ENCODE data around the gene GNAZ. TPM values are rescaled to one million over a fixed set of nuclear protein-coding genes. Genes with fewer than 3 reads are reported as not detected.
A peak's percentile ranks its signal among the peaks of the same experiment; 100 is the strongest.

GNAZ gene
- total RNA-seq, 1 donor from 2014 or later, result 2.9 TPM

DNA sequence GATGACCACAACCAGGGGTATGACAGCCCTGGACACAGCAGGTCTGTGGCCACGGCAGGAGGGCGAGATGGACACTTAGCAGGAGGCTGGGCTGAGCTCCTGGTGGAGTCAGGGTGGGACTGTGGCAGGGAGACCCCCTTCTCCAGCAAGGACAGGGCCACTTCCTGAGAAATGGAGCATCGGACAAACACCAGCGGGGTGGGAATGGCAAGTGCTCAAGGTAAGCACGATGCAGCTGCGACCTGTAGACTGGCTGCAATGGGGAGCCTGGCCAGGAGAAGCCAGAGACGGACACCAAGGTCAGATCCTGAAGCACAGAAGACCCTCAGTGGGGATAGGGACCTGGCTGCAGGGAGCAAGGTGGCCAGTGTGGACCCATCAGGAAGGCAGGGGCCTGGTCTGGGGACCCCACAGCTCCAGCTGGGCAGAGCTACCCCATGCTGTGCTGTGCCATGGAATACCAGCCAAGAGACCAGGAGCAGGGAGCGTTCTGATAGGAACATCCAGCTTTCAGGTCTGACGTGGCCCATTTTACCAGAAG, 42.2 kb downstream of the GNAZ start:
- H3K27ac ChIP-seq (replicated peaks), result no peak overlapping the region
- no peaks in the 10 kb centered on the region for H3K36me3 ChIP-seq
- peaks cover 17% of the 10 kb centered on the region for H3K4me1 ChIP-seq
- H3K4me3 ChIP-seq, result no peak overlapping the region
- DNase-seq, result no peak
- no peaks in the 10 kb centered on the region for H3K9me3 ChIP-seq (replicated peaks)
- H3K27me3 ChIP-seq (ENCODE audit: low read depth), result no peaks in the 10 kb centered on the region
- TF ChIP-seq, protein P1, sequence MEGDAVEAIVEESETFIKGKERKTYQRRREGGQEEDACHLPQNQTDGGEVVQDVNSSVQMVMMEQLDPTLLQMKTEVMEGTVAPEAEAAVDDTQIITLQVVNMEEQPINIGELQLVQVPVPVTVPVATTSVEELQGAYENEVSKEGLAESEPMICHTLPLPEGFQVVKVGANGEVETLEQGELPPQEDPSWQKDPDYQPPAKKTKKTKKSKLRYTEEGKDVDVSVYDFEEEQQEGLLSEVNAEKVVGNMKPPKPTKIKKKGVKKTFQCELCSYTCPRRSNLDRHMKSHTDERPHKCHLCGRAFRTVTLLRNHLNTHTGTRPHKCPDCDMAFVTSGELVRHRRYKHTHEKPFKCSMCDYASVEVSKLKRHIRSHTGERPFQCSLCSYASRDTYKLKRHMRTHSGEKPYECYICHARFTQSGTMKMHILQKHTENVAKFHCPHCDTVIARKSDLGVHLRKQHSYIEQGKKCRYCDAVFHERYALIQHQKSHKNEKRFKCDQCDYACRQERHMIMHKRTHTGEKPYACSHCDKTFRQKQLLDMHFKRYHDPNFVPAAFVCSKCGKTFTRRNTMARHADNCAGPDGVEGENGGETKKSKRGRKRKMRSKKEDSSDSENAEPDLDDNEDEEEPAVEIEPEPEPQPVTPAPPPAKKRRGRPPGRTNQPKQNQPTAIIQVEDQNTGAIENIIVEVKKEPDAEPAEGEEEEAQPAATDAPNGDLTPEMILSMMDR (IDR thresholded peaks at IDR 0.05; ENCODE audit: borderline replicate concordance), result no peak
- intact Hi-C loops (cut with micrococcal nuclease), result no loop called here

DNA sequence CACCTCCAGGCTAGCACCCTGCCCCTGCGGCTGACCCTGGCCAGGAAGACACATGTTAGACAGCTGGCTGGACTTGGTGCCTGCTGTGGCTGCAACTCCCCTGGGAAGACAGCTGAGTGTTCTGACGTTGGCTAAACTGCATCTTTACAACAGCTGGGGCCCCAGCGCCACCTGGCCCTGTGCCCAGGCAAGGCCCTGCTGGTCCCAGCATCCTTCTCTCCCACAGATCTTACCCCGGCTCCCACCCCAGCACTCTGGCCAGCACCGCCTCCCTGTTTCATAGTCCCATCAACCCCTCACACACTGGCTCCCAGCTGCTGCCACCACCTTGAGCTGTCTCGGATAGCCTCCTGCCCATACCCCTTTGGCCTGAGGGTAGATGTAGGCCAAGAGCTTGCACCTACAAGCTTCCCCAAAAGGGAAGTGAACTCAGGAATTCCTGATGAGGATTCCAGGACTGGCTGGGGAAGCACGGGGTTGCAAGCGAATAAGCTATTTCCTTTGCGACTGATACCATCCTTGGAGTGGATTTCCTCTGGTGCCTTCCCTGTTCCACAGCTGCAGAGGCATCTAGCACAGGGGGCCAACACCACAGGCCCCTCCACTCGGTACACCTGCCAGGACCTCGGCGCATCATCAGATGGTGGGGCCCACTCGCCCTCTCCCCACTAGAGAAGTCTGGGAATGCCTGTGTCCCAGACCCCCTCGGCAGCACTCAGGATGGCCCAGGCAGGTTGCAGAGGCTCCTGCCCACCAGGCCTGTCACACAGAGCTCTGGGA, 42.9 kb downstream of the GNAZ start:
- no peaks in the 10 kb centered on the region for H3K27me3 ChIP-seq (ENCODE audit: low read depth)
- no peaks in the 10 kb centered on the region for H3K36me3 ChIP-seq
- intact Hi-C loops (cut with micrococcal nuclease), result no loop called here
- no peaks in the 10 kb centered on the region for H3K9me3 ChIP-seq (replicated peaks)
- TF ChIP-seq, protein P1 (IDR thresholded peaks at IDR 0.05; ENCODE audit: borderline replicate concordance), result no peak
- peak; percentile 29 for DNase-seq
- no peak overlapping the region for H3K27ac ChIP-seq (replicated peaks)
- H3K4me1 ChIP-seq, result peaks cover 15% of the 10 kb centered on the region
- H3K4me3 ChIP-seq, result no peak overlapping the region

DNA sequence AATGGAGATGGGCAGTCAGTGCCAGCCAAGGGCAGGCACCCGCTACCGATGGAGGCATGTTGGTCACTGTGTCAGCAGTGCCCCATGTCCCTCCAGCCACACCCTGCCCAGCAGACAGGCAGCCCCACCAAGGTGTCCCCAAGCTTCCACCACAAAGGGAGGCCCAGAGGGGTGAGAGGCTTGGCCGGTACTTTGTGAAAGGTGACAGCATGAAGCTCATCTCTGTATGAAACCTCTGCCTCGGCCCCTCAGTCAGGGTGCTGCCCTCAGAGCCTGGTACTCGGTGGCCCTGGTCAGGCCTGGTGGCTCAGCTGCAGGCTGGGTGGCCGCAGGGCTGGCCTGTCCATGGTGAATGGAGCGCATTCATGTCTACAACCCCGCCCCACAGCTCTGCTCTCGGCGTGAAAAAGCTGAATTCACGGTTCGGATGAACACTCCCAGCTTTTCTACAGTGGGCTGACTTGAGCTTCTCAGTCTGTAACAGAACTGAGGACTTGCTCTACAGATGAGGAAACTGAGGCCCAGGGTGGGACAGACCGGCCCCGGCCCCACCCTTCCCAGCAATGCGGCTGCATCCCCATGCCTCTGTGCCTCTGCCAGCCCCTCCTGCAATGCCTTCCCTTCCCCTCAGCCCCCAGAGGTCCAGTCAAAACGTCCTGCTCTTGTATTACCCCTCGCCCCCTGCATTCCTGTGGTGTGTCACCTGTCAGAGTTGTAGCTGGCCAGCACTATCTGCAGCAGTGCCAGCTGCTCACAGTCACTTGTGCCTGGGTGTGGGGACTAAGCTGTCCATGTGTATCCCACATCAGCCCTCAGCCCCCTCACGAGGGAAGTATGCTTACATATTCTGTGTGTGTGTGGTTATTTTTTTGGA, 43.8 kb downstream of the GNAZ start:
- intact Hi-C loops (cut with micrococcal nuclease), result no loop called here
- DNase-seq, result no peak

DNA sequence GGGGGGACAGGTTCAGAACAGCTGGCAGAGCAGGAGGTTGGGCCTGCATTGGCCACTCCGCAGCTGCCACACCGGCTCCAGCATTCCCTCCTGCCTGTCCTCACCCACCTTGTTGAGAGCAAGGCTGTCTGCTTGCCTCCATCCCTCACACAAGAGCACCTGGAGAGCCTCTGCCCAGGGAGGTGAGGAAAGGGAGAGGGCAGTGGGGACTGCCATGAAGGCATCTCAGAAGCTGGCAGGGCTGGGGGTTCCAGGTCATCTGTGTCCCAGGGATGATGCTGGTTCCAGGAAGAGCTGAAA, 44.4 kb downstream of the GNAZ start:
- no peak overlapping the region for H3K4me3 ChIP-seq
- no peak overlapping the region for H3K27ac ChIP-seq (replicated peaks)
- H3K36me3 ChIP-seq, result no peaks in the 10 kb centered on the region
- H3K9me3 ChIP-seq (replicated peaks), result no peaks in the 10 kb centered on the region
- TF ChIP-seq, protein P1 (IDR thresholded peaks at IDR 0.05; ENCODE audit: borderline replicate concordance), result no peak
- H3K4me1 ChIP-seq, result peaks cover 16% of the 10 kb centered on the region
- intact Hi-C loops (cut with micrococcal nuclease), result no loop called here
- no peaks in the 10 kb centered on the region for H3K27me3 ChIP-seq (ENCODE audit: low read depth)
- no peak for DNase-seq

More for the DNA sequence above, 43.8 kb downstream of the GNAZ start:
- no peaks in the 10 kb centered on the region for H3K36me3 ChIP-seq
- TF ChIP-seq, protein P1 (IDR thresholded peaks at IDR 0.05; ENCODE audit: borderline replicate concordance), result no peak
- H3K9me3 ChIP-seq (replicated peaks), result no peaks in the 10 kb centered on the region
- no peak overlapping the region for H3K27ac ChIP-seq (replicated peaks)
- H3K4me3 ChIP-seq, result no peak overlapping the region
- no peaks in the 10 kb centered on the region for H3K27me3 ChIP-seq (ENCODE audit: low read depth)
- H3K4me1 ChIP-seq, result peaks cover 15% of the 10 kb centered on the region

DNA sequence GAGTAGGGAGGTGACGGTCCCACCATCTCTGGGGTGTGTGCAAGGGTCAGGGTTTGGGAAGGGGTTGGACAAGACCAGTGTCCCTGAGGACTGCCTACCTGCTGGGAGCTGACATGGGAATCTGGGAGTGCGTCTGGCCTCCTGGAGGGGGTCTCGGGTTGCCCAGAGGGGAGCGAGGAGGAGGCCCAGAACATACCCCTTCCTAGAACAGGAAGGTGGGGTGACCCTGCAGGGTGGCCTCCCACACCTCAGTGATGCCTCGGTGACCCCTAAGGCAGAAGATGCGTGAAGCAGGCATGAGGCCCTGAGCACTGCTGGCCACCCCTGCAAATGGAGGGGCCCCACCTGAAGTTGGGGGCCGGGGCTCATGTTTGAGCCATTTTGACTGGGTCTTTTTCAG, 45.0 kb downstream of the GNAZ start:
- H3K36me3 ChIP-seq, result no peaks in the 10 kb centered on the region
- no peak for DNase-seq
- intact Hi-C loops (cut with micrococcal nuclease), result no loop called here
- no peaks in the 10 kb centered on the region for H3K27me3 ChIP-seq (ENCODE audit: low read depth)
- H3K9me3 ChIP-seq (replicated peaks), result no peaks in the 10 kb centered on the region
- no peak overlapping the region for H3K4me3 ChIP-seq
- peaks cover 19% of the 10 kb centered on the region for H3K4me1 ChIP-seq
- TF ChIP-seq, protein P1 (IDR thresholded peaks at IDR 0.05; ENCODE audit: borderline replicate concordance), result no peak
- H3K27ac ChIP-seq (replicated peaks), result no peak overlapping the region
